Epithelial cell of proximal tubule (primary cell): Measurements from ENCODE around the gene PRKCE. TPM values are rescaled to one million over a fixed set of nuclear protein-coding genes. Genes with fewer than 3 reads are reported as not detected.

Experiments used
- DNase-seq: peaks from one replicate; pipeline ENCODE4 v3.0.0-alpha.2; 2011; ENCODE audit warnings: low read depth
- H3K4me3 ChIP-seq: 2 replicates; pipeline ENCODE4 v1.5.1; 2011; ENCODE audit warnings: low read depth, mild to moderate bottlenecking, low read length
- CTCF ChIP-seq: conservative IDR thresholded peaks from 2 replicates; pipeline ENCODE4 v1.5.1; 2012; ENCODE audit warnings: low read depth, mild to moderate bottlenecking, low read length
- total RNA-seq: library from RNA; depleted of rRNA; stranded (reverse); fragments of >200 nt; gene quantifications from 2 replicates; pipeline ENCODE4 v1.2.3, GENCODE V29; 2015

PRKCE gene
- total RNA-seq, 1 donor from 2014 or later, result 2.5 TPM

GRCh38 chr2:45700407-45701013 lies 49.0 kb downstream of the PRKCE start:
- no peak for TF ChIP-seq CTCF
- DNase-seq, result no peak
- H3K4me3 ChIP-seq, result no peak overlapping the region

DNA sequence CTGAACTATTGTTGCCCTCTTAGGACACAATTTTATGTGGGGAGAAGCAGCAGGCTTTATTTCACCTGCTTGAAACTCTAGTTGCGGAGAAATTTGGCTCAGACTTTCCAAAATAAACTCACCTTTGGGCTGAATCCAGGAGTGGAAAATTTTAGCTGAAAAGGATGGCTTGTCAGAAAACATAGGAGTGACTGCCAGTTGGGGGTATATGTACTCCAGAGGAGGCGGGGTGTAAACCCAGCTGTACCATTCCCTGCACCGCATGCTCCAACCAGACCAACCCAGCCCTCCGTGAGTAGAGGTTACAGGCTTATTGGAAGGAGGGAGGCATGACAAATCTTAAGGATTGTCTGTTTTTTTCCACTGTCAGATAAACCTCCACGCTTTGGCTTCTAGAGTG lies 53.8 kb downstream of the PRKCE start:
- DNase-seq, result no peak
- H3K4me3 ChIP-seq, result no peak overlapping the region
- no peak for TF ChIP-seq CTCF

DNA sequence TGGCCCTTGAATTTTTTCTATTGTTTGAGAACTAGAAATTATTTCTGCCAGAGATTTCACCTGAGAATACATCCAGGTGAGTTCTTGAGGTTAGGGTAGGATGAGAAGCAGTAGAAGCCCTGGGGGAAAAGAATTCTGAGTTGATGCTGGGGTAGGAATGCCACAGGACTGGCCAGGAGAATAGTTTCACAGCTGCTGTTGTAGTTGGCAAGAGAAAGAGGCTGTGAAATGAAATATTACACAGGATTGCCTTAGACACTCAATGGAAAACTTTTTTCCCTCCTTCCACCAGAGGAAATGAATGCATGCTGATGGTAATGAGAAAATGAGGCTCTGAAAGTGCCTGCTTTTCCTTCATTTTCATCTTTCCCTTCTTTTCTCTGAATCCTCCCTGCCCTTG lies 54.6 kb downstream of the PRKCE start:
- TF ChIP-seq CTCF, result no peak
- no peak overlapping the region for H3K4me3 ChIP-seq
- no peak for DNase-seq

- no peak for DNase-seq
- no peak overlapping the region for H3K4me3 ChIP-seq
- TF ChIP-seq CTCF, result no peak
Observed at GRCh38 chr2:45707006-45707405, 55.5 kb downstream of the PRKCE start.

DNA sequence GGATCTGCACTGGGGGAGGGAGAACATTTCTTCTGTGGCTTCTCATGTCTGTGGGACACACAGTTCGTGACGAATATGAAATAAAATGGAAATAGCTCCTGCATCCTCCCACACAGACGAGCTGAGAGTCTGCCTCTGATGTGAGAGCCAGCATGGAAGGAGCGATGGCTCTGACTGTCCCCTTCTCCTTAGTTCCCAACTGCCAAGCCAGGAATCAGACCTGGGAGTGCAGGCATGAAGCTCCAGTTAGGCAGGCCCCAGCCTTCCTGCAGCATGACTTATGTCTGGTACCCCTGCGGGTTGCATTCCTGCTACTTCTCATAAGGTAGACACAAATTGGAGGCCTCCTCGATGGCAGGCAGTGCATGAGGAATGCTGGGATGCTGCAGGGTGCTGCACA lies 56.2 kb downstream of the PRKCE start:
- TF ChIP-seq CTCF, result no peak
- no peak overlapping the region for H3K4me3 ChIP-seq
- no peak for DNase-seq

DNA sequence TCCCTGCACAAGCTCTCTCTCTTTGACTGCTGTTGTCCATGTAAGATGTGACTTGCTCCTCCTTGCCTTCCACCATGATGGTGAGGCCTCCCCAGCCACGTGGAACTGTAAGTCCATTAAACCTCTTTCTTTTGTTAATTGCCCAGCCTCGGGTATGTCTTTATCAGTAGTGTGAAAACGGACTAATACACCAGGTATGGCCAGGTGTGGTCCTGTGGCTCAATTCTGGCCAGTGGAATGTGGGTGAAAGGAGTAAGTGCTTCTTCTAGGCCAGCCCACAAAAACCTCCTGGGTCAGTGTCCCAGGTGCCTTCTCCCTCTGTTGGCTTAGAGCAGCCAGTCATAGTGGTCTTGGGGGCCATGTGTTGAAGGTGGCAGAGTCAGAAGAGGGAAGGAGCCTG lies 57.0 kb downstream of the PRKCE start:
- no peak for DNase-seq
- no peak for TF ChIP-seq CTCF
- no peak overlapping the region for H3K4me3 ChIP-seq

GRCh38 chr2:45709137-45709536 lies 57.7 kb downstream of the PRKCE start:
- no peak for TF ChIP-seq CTCF
- H3K4me3 ChIP-seq, result no peak overlapping the region
- no peak for DNase-seq
